Measurements from ENCODE around the gene PKP1.

Gene PKP1

GRCh38 chr1:201250326-201251011, 32.8 kb upstream of the PKP1 start:
- no peak for DNase-seq (ENCODE audit: low read depth, low spot score)
- no peak overlapping the region for H3K4me3 ChIP-seq (ENCODE audit: low read depth, low read length)
- in situ Hi-C loops (cut with HindIII; ENCODE audit: low sequenced_read_pairs): no loop called here
- TF ChIP-seq CTCF (IDR thresholded peaks at IDR 0.05; ENCODE audit: low read depth, low read length): no peak

DNA sequence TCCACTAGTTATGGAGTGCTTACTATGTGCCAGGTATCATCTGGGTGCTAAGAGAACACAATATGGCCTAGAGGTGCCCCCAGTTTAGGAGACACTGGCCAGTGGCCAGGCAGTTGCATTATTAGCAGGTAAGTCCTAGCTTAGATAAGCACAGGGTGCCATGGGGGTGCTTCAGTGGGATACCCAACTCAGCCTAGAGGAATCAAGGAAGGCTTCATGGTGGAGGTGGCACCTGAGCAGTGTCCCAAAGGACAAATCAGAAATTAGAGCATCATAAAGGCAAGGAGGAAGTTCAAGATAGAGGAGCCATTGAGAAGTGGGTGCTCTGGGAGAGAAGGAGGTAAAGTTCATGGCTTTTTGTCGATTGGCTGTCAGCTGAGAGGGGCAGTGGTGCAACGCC, 31.9 kb upstream of the PKP1 start:
- no peak for TF ChIP-seq CTCF (IDR thresholded peaks at IDR 0.05; ENCODE audit: low read depth, low read length)
- no peak for DNase-seq (ENCODE audit: low read depth, low spot score)
- H3K4me3 ChIP-seq (ENCODE audit: low read depth, low read length): no peak overlapping the region
- in situ Hi-C loops (cut with HindIII; ENCODE audit: low sequenced_read_pairs): no loop called here

DNA sequence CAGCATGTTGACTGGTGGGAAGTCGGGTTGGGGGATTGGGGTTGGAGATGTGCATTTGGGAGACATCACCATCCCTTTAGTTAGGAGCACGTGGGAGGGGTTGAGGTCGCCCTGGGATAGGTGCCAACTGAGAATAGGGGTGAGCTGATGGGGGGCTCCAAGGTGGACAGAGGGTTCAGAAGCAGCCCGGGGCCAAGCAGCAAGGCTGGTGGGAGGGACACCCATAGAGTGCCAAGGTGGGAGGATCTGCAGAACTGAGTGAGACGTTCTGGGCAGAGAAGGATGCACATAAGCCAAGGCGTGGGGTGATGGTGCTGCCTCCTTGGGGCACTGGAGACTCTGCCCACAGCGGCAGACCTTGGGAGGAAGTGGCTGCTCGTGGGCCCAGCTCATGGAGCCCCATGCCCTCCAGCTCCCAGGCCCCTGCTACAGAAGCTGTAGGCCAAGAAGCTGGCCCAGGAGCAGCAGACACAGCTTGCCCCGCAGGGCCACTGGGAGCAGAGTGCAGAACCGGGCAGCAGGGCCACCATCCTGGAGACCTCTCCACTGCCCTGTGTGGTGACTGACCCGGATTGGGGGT, 31.4 kb upstream of the PKP1 start:
- in situ Hi-C loops (cut with HindIII; ENCODE audit: low sequenced_read_pairs): no loop called here
- H3K4me3 ChIP-seq (ENCODE audit: low read depth, low read length): no peak overlapping the region
- no peak for DNase-seq (ENCODE audit: low read depth, low spot score)
- no peak for TF ChIP-seq CTCF (IDR thresholded peaks at IDR 0.05; ENCODE audit: low read depth, low read length)

DNA sequence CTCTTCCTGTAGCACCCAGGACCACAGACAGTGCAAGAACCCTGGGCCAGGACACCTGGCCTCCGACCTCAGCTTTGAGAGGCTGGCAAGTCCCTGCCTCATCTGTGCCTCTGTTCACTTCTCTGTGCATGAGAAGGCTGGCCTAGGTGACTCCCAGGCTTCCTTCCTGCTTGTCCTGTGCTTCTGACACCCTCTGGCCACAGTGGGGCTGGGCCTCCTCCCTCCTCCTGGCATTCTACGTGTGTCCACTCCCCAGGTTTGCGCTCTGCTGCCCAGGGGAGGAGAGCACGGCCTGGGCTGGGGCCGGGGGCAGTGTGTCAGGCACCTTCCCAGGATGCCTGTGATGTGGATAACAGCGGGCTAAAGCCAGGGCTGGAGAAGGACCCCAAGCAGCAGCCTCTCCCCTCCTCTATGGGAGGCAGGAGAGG, 30.3 kb upstream of the PKP1 start:
- in situ Hi-C loops (cut with HindIII; ENCODE audit: low sequenced_read_pairs): no loop called here
- TF ChIP-seq CTCF (IDR thresholded peaks at IDR 0.05; ENCODE audit: low read depth, low read length): no peak

GRCh38 chr1:201253411-201253810, 29.9 kb upstream of the PKP1 start:
- no peak for DNase-seq (ENCODE audit: low read depth, low spot score)
- in situ Hi-C loops (cut with HindIII; ENCODE audit: low sequenced_read_pairs): no loop called here
- TF ChIP-seq CTCF (IDR thresholded peaks at IDR 0.05; ENCODE audit: low read depth, low read length): no peak
- no peak overlapping the region for H3K4me3 ChIP-seq (ENCODE audit: low read depth, low read length)

More for the DNA sequence above, 30.3 kb upstream of the PKP1 start:
- H3K4me3 ChIP-seq (ENCODE audit: low read depth, low read length): no peak overlapping the region
- DNase-seq (ENCODE audit: low read depth, low spot score): no peak

- TF ChIP-seq CTCF (IDR thresholded peaks at IDR 0.05; ENCODE audit: low read depth, low read length): no peak
- no peak for DNase-seq (ENCODE audit: low read depth, low spot score)
Observed at GRCh38 chr1:201253906-201254624, 29.2 kb upstream of the PKP1 start.

More at GRCh38 chr1:201253906-201254624, 29.2 kb upstream of the PKP1 start:
- in situ Hi-C loops (cut with HindIII; ENCODE audit: low sequenced_read_pairs): no loop called here
- no peak overlapping the region for H3K4me3 ChIP-seq (ENCODE audit: low read depth, low read length)
